Left lung (tissue), 10 donors: ENCODE measurements around the gene TRMT11. TPM values are rescaled to one million over a fixed set of nuclear protein-coding genes. Genes with fewer than 3 reads are reported as not detected.

Source experiments
- ATAC-seq: fragments of 200-7000 bp; cut with Tn5 transposase; one replicate; pipeline ENCODE4 v1.9.1; 2020; ENCODE audit warnings: moderate library complexity
- DNase-seq, 4 donors: peaks; one replicate each; pipeline ENCODE4 v3.0.0-alpha.2; 2013 to 2020
- H3K27ac ChIP-seq, 2 donors: fragments of 200-600 bp; sonication (generic) in 1 of 2; one replicate each; pipeline versions ENCODE4 v1.5.0 to v1.8.0; 2020 to 2021
- H3K27me3 ChIP-seq, 2 donors: fragments of 200-600 bp; sonication (generic) in 1 of 2; one replicate each; pipeline versions ENCODE4 v1.5.0 to v1.8.0; 2020 to 2021
- H3K36me3 ChIP-seq, 2 donors: fragments of 200-600 bp; sonication (generic) in 1 of 2; one replicate each; pipeline versions ENCODE4 v1.5.0 to v1.8.0; 2020 to 2021
- H3K4me1 ChIP-seq, 2 donors: fragments of 200-600 bp; one replicate each; pipeline ENCODE4 v1.8.0; 2021
- H3K4me3 ChIP-seq, 2 donors: fragments of 200-600 bp; sonication (generic) in 1 of 2; one replicate each; pipeline versions ENCODE4 v1.5.0 to v1.8.0; 2020 to 2021; ENCODE audit warnings: mild to moderate bottlenecking in 1 of 2
- H3K9me3 ChIP-seq, 2 donors: fragments of 200-600 bp; sonication (generic) in 1 of 2; one replicate each; pipeline versions ENCODE4 v1.5.0 to v1.8.0; 2020 to 2021
- intact Hi-C, 2 donors: fragments of 100-400 bp; cut with DNase I; formaldehyde crosslinking; loops; one replicate each; pipeline versions ENCODE4 v1.11.2 to v1.14.2; 2022
- polyA plus RNA-seq, 6 donors: library from polyadenylated mRNA; unstranded; fragments of 120-200 nt; gene quantifications; one replicate each; pipeline ENCODE4 v1.2.1, GENCODE V29; 2013; ENCODE audit not compliant: insufficient read length in 6 of 6
- total RNA-seq, 2 donors: library from RNA; stranded (reverse); fragmentation: NEBNext Ultra II Directional; extraction: Animal tissue kit (Norgen Biotek cat#: 25700); gene quantifications; one replicate each; pipeline ENCODE4 v1.2.1, GENCODE V29; 2021
- TF ChIP-seq, protein P1 (sequence below), 2 donors: fragments of 200-600 bp; sonication (generic) in 1 of 2; IDR thresholded peaks; one replicate each; pipeline versions ENCODE4 v1.5.0 to v1.8.0; 2021; ENCODE audit warnings: antibody characterized with exemption in 2 of 2
- donor health status: DM: no; HTN: yes; CAD: no.
- donor health status: DM: no; HTN: no; CAD: no.

TRMT11 gene
- total and polyA plus RNA-seq, 8 donors: 17.2 to 39.7 (median 27.6) TPM

- intact Hi-C loops: no loop called here
- DNase-seq (no peak), ATAC-seq (no peak)
- no peak overlapping the region for H3K27ac ChIP-seq
- H3K27me3 ChIP-seq: no peaks in the 10 kb centered on the region
- TF ChIP-seq, protein P1, sequence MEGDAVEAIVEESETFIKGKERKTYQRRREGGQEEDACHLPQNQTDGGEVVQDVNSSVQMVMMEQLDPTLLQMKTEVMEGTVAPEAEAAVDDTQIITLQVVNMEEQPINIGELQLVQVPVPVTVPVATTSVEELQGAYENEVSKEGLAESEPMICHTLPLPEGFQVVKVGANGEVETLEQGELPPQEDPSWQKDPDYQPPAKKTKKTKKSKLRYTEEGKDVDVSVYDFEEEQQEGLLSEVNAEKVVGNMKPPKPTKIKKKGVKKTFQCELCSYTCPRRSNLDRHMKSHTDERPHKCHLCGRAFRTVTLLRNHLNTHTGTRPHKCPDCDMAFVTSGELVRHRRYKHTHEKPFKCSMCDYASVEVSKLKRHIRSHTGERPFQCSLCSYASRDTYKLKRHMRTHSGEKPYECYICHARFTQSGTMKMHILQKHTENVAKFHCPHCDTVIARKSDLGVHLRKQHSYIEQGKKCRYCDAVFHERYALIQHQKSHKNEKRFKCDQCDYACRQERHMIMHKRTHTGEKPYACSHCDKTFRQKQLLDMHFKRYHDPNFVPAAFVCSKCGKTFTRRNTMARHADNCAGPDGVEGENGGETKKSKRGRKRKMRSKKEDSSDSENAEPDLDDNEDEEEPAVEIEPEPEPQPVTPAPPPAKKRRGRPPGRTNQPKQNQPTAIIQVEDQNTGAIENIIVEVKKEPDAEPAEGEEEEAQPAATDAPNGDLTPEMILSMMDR (IDR thresholded peaks at IDR 0.05): no peak
- no peak overlapping the region for H3K4me3 ChIP-seq
- no peaks in the 10 kb centered on the region for H3K9me3 ChIP-seq
- H3K36me3 ChIP-seq: peaks cover 0 to 39% of the 10 kb centered on the region in 2 donors
- H3K4me1 ChIP-seq: no peaks in the 10 kb centered on the region
These were observed 21.5 kb downstream of the TRMT11 start for GRCh38 chr6:126007800-126008199.

- Histone ChIP-seq H3K4me3 (no peak overlapping the region), H3K27ac (no peak overlapping the region), H3K9me3 (no peaks in the 10 kb centered on the region), H3K27me3 (no peaks in the 10 kb centered on the region), H3K36me3 (peaks cover 0 to 61% of the 10 kb centered on the region in 2 donors), H3K4me1 (no peaks in the 10 kb centered on the region)
- TF ChIP-seq, protein P1 (IDR thresholded peaks at IDR 0.05): no peak
- intact Hi-C loops: no loop called here
- no peak for ATAC-seq
- no peak for DNase-seq
These were observed 23.7 kb downstream of the TRMT11 start for GRCh38 chr6:126010040-126010439.

GRCh38 chr6:126015863-126016262, 29.5 kb downstream of the TRMT11 start:
- ATAC-seq (no peak), DNase-seq (no peak)
- intact Hi-C loops: no loop called here
- Histone ChIP-seq H3K4me1 (no peaks in the 10 kb centered on the region), H3K36me3 (peaks cover 0 to 75% of the 10 kb centered on the region in 2 donors), H3K27ac (no peak overlapping the region), H3K27me3 (no peaks in the 10 kb centered on the region), H3K9me3 (no peaks in the 10 kb centered on the region), H3K4me3 (no peak overlapping the region)
- TF ChIP-seq, protein P1 (IDR thresholded peaks at IDR 0.05): no peak

DNA sequence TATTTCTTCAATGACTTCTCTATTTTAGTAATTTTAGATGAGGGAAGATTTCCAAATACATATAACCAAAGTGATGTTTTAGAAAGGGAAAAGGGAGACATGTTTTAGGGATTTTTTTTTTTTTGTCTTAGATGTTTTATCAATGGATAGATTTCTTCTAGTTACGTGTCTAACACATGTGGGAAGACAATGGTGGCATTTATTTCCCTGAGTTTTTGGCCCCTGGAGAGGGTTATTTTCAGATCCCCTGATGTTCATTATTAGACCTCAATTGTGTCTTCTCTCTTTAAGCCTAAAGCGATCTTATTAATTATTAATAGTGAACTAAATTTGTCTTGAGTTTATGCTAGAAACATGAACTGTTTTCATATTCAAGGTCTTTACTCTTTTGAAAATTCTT, 30.3 kb downstream of the TRMT11 start:
- DNase-seq: no peak
- TF ChIP-seq, protein P1 (IDR thresholded peaks at IDR 0.05): no peak
- intact Hi-C loops: no loop called here

DNA sequence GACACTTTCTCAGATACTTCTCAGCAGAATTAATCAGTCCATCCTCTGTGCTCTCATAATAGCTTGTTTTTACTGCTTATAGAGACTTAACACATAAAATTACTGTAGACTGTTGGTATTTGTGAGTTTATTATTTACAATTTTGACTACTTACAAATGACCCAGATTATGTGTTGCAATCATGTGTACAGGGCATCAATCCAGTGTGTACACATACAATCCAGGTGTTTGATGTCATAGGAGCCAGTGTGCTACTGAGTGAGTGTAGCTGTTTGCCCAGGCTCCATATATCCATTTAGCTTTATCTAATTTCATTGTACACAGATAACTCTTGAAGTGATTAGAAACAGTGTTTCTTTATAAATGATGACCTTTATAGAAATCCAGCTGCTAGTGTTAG, 31.3 kb downstream of the TRMT11 start:
- TF ChIP-seq, protein P1 (IDR thresholded peaks at IDR 0.05): no peak
- DNase-seq (peak in 1 of 4 donors; percentile 18), ATAC-seq (no peak)
- H3K27ac ChIP-seq: no peak overlapping the region
- no peaks in the 10 kb centered on the region for H3K27me3 ChIP-seq
- intact Hi-C loops: no loop called here
- no peaks in the 10 kb centered on the region for H3K9me3 ChIP-seq
- no peak overlapping the region for H3K4me3 ChIP-seq
- H3K4me1 ChIP-seq: no peaks in the 10 kb centered on the region
- peaks cover 0 to 75% of the 10 kb centered on the region in 2 donors for H3K36me3 ChIP-seq

More for the DNA sequence above, 30.3 kb downstream of the TRMT11 start:
- no peaks in the 10 kb centered on the region for H3K27me3 ChIP-seq
- H3K4me1 ChIP-seq: no peaks in the 10 kb centered on the region
- no peaks in the 10 kb centered on the region for H3K9me3 ChIP-seq
- peaks cover 0 to 75% of the 10 kb centered on the region in 2 donors for H3K36me3 ChIP-seq
- H3K27ac ChIP-seq: no peak overlapping the region
- no peak overlapping the region for H3K4me3 ChIP-seq
- ATAC-seq: no peak
